ENCODE results near the gene PPP2R2C.

DNA sequence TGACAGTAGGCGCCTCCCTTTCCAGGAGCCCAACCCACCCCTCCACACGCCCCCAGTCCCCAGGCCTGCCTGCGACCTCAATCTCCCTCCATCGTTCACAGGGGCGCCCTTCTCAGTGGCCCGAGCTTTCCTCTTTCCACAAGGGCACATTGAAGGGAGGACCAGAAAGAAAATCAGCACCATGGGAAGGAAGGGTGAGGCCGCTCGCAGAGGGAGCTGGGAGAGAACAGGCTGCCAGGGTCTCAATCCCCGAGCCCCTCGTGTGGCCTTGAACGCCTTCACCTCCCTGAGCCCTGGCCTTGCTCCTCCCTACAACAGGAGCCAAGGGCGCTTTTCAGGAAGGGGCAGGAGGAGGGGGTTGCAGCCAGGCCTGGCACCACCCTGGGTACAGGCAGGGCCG is 136.2 kb downstream of the PPP2R2C start:
- TF ChIP-seq CTCF (conservative IDR thresholded peaks at IDR 0.05; ENCODE audit: low read depth, low read length) (no peak), EZH2 (IDR thresholded peaks at IDR 0.05; ENCODE audit: borderline replicate concordance, low read depth, low read length, poor library complexity, severe bottlenecking) (no peak)
